Fibroblast of villous mesenchyme (primary cell): ENCODE measurements around the gene TBC1D10B. TPM values are rescaled to one million over a fixed set of nuclear protein-coding genes. Genes with fewer than 3 reads are reported as not detected.

Source experiments
- DNase-seq: peaks from one replicate; pipeline ENCODE4 v3.0.0-alpha.2; 2010; ENCODE audit warnings: low read depth
- H3K4me3 ChIP-seq: 2 replicates; pipeline ENCODE4 v1.5.1; 2011; ENCODE audit warnings: low read depth, mild to moderate bottlenecking, low read length
- total RNA-seq: library from RNA; depleted of rRNA; stranded (reverse); fragments of >200 nt; gene quantifications from 2 replicates; pipeline ENCODE4 v1.2.3, GENCODE V29; 2012
- TF ChIP-seq, protein P1 (sequence below): IDR thresholded peaks from 2 replicates; pipeline ENCODE4 v1.5.1; 2012; ENCODE audit warnings: low read depth, mild to moderate bottlenecking, low read length; ENCODE audit not compliant: insufficient read depth

Gene TBC1D10B
- total RNA-seq, 1 donor, result 37.1 TPM

DNA sequence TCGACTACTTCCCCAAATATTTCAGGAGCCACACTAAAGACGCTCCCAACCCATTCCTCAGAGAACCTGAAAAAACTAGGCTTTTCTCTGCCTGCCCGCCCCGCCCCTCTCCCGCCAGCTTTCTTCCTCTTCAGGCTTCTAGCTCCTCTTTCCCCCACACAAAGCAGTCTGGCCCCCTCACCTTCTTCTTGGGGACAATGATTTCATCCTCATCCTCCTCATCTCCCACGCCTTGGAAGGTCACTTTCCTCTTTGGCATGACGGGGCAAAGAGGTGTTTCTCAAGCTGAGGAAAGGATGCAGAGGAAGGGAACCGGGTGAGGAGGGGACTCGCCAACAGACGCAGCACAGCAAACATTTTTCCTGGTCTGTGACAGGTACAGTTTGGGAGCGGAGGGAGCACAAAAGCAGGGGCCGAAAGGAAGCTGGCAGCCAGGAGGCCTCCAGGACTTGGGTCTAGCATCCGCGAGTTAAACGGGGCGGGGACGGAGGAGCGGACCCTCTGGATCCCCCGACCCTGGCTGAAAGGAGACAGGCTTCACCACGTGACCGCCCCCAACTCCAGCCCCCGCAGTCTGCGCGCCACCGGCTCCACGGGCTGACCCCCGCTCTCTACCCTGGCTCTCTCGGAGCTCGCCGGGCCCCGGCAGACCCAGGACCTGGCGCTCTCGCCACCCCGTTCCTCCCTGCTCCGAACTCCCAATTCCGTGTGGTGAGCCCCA, 15.7 kb downstream of the TBC1D10B start:
- peak overlapping the region; percentile 97 for H3K4me3 ChIP-seq
- no peak for DNase-seq
- TF ChIP-seq, protein P1, sequence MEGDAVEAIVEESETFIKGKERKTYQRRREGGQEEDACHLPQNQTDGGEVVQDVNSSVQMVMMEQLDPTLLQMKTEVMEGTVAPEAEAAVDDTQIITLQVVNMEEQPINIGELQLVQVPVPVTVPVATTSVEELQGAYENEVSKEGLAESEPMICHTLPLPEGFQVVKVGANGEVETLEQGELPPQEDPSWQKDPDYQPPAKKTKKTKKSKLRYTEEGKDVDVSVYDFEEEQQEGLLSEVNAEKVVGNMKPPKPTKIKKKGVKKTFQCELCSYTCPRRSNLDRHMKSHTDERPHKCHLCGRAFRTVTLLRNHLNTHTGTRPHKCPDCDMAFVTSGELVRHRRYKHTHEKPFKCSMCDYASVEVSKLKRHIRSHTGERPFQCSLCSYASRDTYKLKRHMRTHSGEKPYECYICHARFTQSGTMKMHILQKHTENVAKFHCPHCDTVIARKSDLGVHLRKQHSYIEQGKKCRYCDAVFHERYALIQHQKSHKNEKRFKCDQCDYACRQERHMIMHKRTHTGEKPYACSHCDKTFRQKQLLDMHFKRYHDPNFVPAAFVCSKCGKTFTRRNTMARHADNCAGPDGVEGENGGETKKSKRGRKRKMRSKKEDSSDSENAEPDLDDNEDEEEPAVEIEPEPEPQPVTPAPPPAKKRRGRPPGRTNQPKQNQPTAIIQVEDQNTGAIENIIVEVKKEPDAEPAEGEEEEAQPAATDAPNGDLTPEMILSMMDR, result no peak

DNA sequence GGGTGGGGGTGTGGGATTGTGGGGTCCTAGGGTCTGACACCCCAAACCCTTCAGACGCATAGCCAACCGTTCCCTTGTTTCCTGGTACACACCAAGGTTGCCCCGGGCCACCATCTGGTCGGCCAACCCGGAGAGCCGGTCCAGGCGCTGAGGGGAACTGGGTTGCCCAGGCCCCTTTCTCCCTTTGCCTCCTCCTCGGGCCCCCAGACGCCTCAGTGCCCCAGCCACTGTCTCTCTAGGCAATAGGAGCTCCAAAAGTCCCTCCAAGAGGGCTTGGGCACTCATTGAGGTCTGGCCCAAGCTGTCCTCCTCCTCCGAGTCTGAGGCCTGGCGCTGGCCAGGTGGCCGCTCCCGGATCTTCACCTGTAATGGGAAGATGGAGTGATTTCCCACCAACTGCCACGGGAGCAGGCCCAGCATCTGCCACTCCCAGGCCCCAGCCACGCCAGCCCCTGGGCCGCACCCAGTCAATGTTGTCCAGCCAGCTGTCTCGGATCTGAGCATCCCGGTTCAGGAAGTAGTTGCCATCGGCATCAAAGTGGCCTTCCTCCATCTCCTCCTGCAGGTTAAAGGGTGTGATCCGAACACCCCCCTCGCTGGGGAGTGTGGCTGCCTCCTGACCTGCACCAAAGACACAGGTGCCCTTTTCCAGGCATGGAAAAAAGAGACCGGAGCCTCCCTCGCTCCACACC, 16.7 kb downstream of the TBC1D10B start:
- DNase-seq, result no peak
- TF ChIP-seq, protein P1, result no peak
- no peak overlapping the region for H3K4me3 ChIP-seq

DNA sequence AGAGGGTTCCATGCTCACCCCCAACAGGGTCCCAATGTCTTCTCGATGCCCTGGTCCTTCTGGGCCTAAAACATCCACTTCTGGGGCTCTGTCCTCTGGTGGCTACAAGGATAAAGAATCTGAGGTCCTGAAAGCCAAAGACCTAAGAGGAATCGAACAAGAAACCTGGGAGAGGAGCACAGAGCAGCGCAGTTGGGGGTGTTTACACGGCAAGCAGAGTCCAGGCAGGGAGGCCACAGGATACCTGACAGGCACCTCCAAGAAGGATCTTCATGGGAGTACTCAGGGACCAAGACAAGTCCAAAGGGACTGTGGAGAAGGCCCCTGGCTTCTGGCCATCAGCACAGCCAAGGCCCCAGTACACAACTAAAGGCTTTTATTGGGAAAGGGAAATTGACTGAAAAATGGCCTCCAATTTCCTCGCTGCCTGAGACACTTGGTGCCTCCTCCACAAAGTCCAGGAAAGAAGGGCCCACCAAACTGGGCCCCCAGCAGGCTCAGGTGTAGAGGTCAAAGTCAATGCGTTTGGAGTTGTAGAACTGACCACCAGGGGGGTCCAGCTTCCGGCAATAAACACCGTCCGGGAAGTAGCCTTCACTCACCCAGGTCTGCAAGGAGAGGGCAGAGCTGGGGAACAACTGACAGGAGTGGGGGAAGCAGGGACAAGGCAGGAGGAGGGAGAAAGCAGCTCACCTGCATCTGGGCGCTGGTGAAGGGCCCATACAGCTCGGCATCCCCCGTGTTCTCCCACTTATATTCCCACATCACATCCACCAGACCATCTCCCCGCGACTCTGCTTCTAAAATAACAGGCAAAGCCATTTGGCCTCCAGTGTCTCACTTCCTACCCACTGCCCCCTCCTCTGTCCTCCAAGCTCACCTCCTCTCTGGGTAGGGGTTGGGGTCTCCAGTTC, 17.5 kb downstream of the TBC1D10B start:
- no peak for DNase-seq
- TF ChIP-seq, protein P1, result no peak
- no peak overlapping the region for H3K4me3 ChIP-seq

DNA sequence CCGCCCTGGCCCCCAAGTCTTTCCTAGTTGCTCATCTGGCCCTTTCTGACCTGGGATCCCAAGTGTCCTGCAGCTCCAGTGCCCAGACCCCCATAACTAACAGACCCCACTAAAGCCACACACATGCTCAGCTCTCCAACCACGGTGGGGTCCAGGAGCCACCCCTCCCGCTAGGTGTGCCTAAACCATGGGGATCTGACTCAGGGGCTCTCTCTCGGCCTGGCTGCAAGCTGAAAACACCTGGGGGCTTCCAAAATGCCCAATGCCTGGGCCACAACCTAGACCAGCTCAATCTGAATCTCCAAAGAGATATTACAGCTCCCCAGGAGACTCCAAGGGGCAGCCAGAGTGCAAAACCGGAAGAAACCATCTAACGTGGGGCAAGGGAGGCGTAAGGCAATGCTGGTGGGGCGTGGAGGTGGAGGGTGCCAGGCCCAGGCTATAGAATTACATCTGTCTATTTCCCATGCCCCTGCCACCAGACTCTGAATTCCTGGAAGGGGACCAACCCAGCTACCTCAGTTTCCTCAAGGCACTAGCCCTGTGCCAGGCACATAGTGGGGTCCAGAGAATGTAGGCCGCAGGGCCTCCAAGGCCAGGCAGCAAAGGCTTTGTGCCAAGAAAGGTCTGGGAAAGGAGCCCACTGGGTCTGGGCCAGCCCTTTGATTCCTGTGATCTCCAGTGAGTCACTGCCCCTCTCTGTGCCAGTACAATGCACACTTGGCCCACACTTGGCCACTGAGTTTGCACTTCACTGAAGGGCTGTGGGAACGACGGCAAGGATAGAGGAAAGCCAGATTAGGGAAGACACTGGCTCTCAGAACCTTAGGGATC, 18.5 kb downstream of the TBC1D10B start:
- DNase-seq, result peak; percentile 68
- TF ChIP-seq, protein P1, result no peak

DNA sequence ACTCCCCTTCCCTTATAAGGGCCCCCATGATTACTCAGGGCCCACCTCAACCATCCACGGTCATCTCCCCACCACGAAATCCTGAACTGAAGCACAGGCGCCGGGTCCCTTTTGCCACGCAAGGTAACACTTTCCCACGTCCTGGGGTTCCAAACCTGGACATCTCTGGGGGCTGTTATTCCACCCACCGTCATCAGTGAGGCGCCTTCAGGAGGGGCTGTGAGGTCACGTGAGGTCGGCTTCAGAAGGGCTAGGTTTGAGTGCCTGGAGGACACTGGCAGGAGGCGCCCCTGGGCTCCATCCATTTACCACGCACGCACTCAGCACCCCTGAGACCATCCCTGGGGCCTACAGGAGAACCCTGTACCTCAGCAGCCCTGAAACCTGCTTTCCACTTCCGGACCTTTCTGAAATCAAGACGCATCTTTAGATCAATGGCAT, 19.3 kb downstream of the TBC1D10B start:
- DNase-seq, result no peak
- TF ChIP-seq, protein P1, result no peak
- H3K4me3 ChIP-seq, result no peak overlapping the region

More for the DNA sequence above, 18.5 kb downstream of the TBC1D10B start:
- H3K4me3 ChIP-seq, result no peak overlapping the region
